Neural cell (in vitro differentiated cells): ENCODE measurements around the gene NR1H2. TPM values are rescaled to one million over a fixed set of nuclear protein-coding genes. Genes with fewer than 3 reads are reported as not detected.

Experiments used
- H2AFZ ChIP-seq: fragments of 200-600, 300-800 bp; sonication (generic), shearing (Covaris generic); 2 replicates; pipeline ENCODE4 v1.6.0; 2014; ENCODE audit warnings: low read depth, mild to moderate bottlenecking, antibody characterized with exemption, low read length, moderate library complexity
- H3F3A ChIP-seq: fragments of 200-600 bp; shearing (Covaris generic); 2 replicates; pipeline ENCODE4 v1.6.1; 2016; ENCODE audit warnings: mild to moderate bottlenecking, moderate library complexity, mixed read lengths, antibody characterized with exemption, low read length; ENCODE audit not compliant: insufficient read depth, poor library complexity, severe bottlenecking
- H3K27ac ChIP-seq: fragments of 200-600, 300-800 bp; sonication (generic), shearing (Covaris generic); 2 replicates; pipeline ENCODE4 v1.5.1; 2014; ENCODE audit warnings: mild to moderate bottlenecking, low read length, moderate library complexity
- H3K27me3 ChIP-seq: fragments of 300-800, 200-600 bp; sonication (generic), shearing (Covaris generic); 2 replicates; pipeline ENCODE4 v1.6.0; 2014; ENCODE audit warnings: mild to moderate bottlenecking, low read depth, low read length, moderate library complexity; ENCODE audit not compliant: insufficient read depth
- H3K36me3 ChIP-seq: fragments of 300-800, 200-600 bp; sonication (generic), shearing (Covaris generic); 2 replicates; pipeline ENCODE4 v1.5.1; 2014; ENCODE audit warnings: mild to moderate bottlenecking, antibody characterized with exemption, low read length, moderate library complexity; ENCODE audit not compliant: insufficient read depth
- H3K4me2 ChIP-seq: fragments of 300-800, 200-600 bp; sonication (generic), shearing (Covaris generic); 2 replicates; pipeline ENCODE4 v1.6.0; 2014; ENCODE audit warnings: mild to moderate bottlenecking, low read length
- H3K4me3 ChIP-seq: fragments of 300-800, 200-600 bp; sonication (generic), shearing (Covaris generic); 2 replicates; pipeline ENCODE4 v1.5.1; 2014; ENCODE audit warnings: mild to moderate bottlenecking, low read length, moderate library complexity
- H3K79me2 ChIP-seq: fragments of 200-600 bp; shearing (Covaris generic); replicated peaks from 2 replicates; pipeline ENCODE4 v1.6.0; 2014; ENCODE audit warnings: mild to moderate bottlenecking, low read length, moderate library complexity; ENCODE audit not compliant: insufficient read depth
- H3K9ac ChIP-seq: fragments of 300-800, 200-600 bp; sonication (generic), shearing (Covaris generic); 2 replicates; pipeline ENCODE4 v1.6.1; 2016; ENCODE audit warnings: mild to moderate bottlenecking, low read length, mixed read lengths
- H3K9me2 ChIP-seq: fragments of 200-600 bp; shearing (Covaris generic); 2 replicates; pipeline ENCODE4 v1.6.1; 2016; ENCODE audit warnings: mild to moderate bottlenecking, low read length, mixed read lengths; ENCODE audit not compliant: insufficient read depth
- H3K9me3 ChIP-seq: fragments of 200-600, 300-800 bp; sonication (generic), shearing (Covaris generic); 2 replicates; pipeline ENCODE4 v1.6.1; 2016; ENCODE audit warnings: mild to moderate bottlenecking, mixed run types, low read length, moderate library complexity, mixed read lengths
- H4K20me1 ChIP-seq: fragments of 200-600 bp; shearing (Covaris generic); 2 replicates; pipeline ENCODE4 v1.6.1; 2016; ENCODE audit warnings: mild to moderate bottlenecking, mixed run types; ENCODE audit not compliant: insufficient read depth
- CTCF ChIP-seq: fragments of 450-650 bp; IDR thresholded peaks from 2 replicates; pipeline ENCODE4 v1.5.1; 2014; ENCODE audit warnings: antibody characterized with exemption, mild to moderate bottlenecking, moderate library complexity; ENCODE audit not compliant: poor library complexity, severe bottlenecking
- EP300 ChIP-seq: fragments of 450-650 bp; conservative IDR thresholded peaks from 2 replicates; pipeline ENCODE4 v1.6.1; 2014; ENCODE audit warnings: antibody characterized with exemption, mild to moderate bottlenecking, moderate library complexity; ENCODE audit not compliant: poor library complexity, severe bottlenecking
- EZH2 ChIP-seq: fragments of 200-600, 300-800 bp; shearing (Covaris generic), sonication (generic); IDR thresholded peaks from 2 replicates; pipeline ENCODE4 v1.6.1; 2014; ENCODE audit warnings: antibody characterized with exemption, low read length, borderline replicate concordance, mild to moderate bottlenecking; ENCODE audit not compliant: insufficient read depth, poor library complexity, severe bottlenecking
- MXI1 ChIP-seq: fragments of 450-650 bp; conservative IDR thresholded peaks from 2 replicates; pipeline ENCODE4 v1.6.1; 2014; ENCODE audit warnings: antibody characterized with exemption, mild to moderate bottlenecking; ENCODE audit not compliant: poor library complexity, severe bottlenecking
- POLR2AphosphoS5 ChIP-seq: IDR thresholded peaks from 2 replicates; pipeline ENCODE4 v1.6.1; 2012
- RAD21 ChIP-seq: fragments of 450-650 bp; conservative IDR thresholded peaks from 2 replicates; pipeline ENCODE4 v1.6.1; 2014; ENCODE audit warnings: antibody characterized with exemption, mild to moderate bottlenecking, moderate library complexity
- SMC3 ChIP-seq: fragments of 450-650 bp; conservative IDR thresholded peaks from 2 replicates; pipeline ENCODE4 v1.6.1; 2014; ENCODE audit warnings: antibody characterized with exemption, mild to moderate bottlenecking, moderate library complexity; ENCODE audit not compliant: poor library complexity
- TAF1 ChIP-seq: IDR thresholded peaks from 2 replicates; pipeline ENCODE4 v1.6.1; 2012; ENCODE audit warnings: low read depth
- polyA plus RNA-seq: library from polyadenylated mRNA; depleted of rRNA; stranded (reverse); fragments of >200 nt; gene quantifications from 2 replicates; pipeline ENCODE4 v1.2.3, GENCODE V29; 2014
- TF ChIP-seq, protein P1 (sequence below): IDR thresholded peaks from 2 replicates; pipeline ENCODE4 v1.6.1; 2012; ENCODE audit warnings: borderline replicate concordance

NR1H2 gene
- polyA plus RNA-seq, 1 donor from 2014 or later, result 18.5 TPM

DNA sequence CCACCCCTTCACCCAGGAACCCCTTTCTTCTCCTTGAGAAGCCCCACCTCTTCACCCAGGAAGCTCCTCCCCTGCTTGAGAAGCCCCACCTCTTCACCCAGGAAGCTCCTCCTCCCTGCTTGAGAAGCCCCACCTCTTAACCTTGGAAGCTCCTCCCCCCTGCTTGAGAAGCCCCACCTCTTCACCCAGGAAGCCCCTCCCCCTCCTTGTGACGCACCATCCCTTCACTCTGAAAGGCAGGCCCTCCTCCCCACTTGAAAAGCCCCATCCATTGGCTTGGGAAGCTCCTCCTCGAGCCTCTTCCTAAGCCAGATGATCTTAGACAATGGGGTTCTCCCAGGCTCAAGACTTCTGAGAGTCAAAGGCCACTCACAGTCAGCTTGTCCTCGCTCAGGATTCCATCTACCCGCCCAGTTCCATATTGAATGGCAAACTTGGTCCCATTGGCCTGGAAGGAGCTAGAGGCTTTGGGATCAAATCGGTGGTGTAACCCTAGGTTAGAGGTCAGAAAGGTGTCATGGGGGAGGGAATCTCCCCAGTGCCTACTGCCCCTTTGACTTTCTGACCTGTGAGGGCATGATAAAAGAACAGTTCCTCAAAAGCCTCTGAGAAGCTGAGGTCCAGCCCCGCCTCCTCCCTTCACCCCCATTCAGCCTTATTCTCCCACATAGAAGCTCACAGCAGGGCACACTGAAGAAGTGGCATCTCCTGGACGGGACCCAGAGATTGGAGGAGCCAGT lies 14.8 kb upstream of the NR1H2 start:
- Histone ChIP-seq H3K9me3 (no peaks in the 10 kb centered on the region), H3K36me3 (no peaks in the 10 kb centered on the region)

GRCh38 chr19:50362030-50362412 lies 14.2 kb upstream of the NR1H2 start:
- H2AFZ ChIP-seq, result no peak overlapping the region

More for the DNA sequence above, 14.8 kb upstream of the NR1H2 start:
- no peak overlapping the region for H3K27ac ChIP-seq
- no peaks in the 10 kb centered on the region for H3K79me2 ChIP-seq
- H3K9me2 ChIP-seq, result no peaks in the 10 kb centered on the region
- no peak overlapping the region for H3K9ac ChIP-seq
- H3K27me3 ChIP-seq, result no peaks in the 10 kb centered on the region
- no peaks in the 10 kb centered on the region for H4K20me1 ChIP-seq
- H3K4me2 ChIP-seq, result no peak overlapping the region
- TF ChIP-seq RAD21, result no peak
- no peak overlapping the region for H3K4me3 ChIP-seq
- no peak overlapping the region for H2AFZ ChIP-seq
- H3F3A ChIP-seq, result no peaks in the 10 kb centered on the region

More at GRCh38 chr19:50362030-50362412, 14.2 kb upstream of the NR1H2 start:
- Histone ChIP-seq H3K4me2 (no peak overlapping the region), H3K9me2 (no peaks in the 10 kb centered on the region), H3K9me3 (no peaks in the 10 kb centered on the region), H4K20me1 (no peaks in the 10 kb centered on the region), H3K9ac (no peak overlapping the region), H3K4me3 (no peak overlapping the region), H3K27ac (no peak overlapping the region), H3K27me3 (no peaks in the 10 kb centered on the region), H3K36me3 (no peaks in the 10 kb centered on the region), H3F3A (no peaks in the 10 kb centered on the region), H3K79me2 (no peaks in the 10 kb centered on the region)
- TF ChIP-seq EZH2 (no peak), POLR2AphosphoS5 (no peak), EP300 (no peak), SMC3 (no peak), CTCF (no peak), TAF1 (no peak), MXI1 (no peak), RAD21 (no peak)
- TF ChIP-seq, protein P1, sequence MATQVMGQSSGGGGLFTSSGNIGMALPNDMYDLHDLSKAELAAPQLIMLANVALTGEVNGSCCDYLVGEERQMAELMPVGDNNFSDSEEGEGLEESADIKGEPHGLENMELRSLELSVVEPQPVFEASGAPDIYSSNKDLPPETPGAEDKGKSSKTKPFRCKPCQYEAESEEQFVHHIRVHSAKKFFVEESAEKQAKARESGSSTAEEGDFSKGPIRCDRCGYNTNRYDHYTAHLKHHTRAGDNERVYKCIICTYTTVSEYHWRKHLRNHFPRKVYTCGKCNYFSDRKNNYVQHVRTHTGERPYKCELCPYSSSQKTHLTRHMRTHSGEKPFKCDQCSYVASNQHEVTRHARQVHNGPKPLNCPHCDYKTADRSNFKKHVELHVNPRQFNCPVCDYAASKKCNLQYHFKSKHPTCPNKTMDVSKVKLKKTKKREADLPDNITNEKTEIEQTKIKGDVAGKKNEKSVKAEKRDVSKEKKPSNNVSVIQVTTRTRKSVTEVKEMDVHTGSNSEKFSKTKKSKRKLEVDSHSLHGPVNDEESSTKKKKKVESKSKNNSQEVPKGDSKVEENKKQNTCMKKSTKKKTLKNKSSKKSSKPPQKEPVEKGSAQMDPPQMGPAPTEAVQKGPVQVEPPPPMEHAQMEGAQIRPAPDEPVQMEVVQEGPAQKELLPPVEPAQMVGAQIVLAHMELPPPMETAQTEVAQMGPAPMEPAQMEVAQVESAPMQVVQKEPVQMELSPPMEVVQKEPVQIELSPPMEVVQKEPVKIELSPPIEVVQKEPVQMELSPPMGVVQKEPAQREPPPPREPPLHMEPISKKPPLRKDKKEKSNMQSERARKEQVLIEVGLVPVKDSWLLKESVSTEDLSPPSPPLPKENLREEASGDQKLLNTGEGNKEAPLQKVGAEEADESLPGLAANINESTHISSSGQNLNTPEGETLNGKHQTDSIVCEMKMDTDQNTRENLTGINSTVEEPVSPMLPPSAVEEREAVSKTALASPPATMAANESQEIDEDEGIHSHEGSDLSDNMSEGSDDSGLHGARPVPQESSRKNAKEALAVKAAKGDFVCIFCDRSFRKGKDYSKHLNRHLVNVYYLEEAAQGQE, result no peak
